ENCODE measurements around the gene LPP.

GRCh38 chr3:188855675-188856074 is 701.7 kb downstream of the LPP start:
- TF ChIP-seq POLR2A (IDR thresholded peaks at IDR 0.05; ENCODE audit: low read depth, low read length), result no peak
- TF ChIP-seq CTCF (conservative IDR thresholded peaks at IDR 0.05; ENCODE audit: low read depth, low read length), result no peak
- no peak for TF ChIP-seq CHD1 (IDR thresholded peaks at IDR 0.05; ENCODE audit: low read depth, low read length)
- no peak for TF ChIP-seq RAD21 (IDR thresholded peaks at IDR 0.05; ENCODE audit: low read length)
- TF ChIP-seq RFX5 (IDR thresholded peaks at IDR 0.05; ENCODE audit: low read depth, low read length), result no peak
- TF ChIP-seq BHLHE40 (IDR thresholded peaks at IDR 0.05; ENCODE audit: low read depth, low read length), result no peak
- TF ChIP-seq NFE2L2 (IDR thresholded peaks at IDR 0.05; ENCODE audit: low read depth, low read length), result no peak
- TF ChIP-seq MAFK (IDR thresholded peaks at IDR 0.05; ENCODE audit: low read depth, low read length), result no peak
- no peak for TF ChIP-seq CEBPB (IDR thresholded peaks at IDR 0.05; ENCODE audit: low read depth, low read length)
